GM12878 (cell line): ENCODE results near the gene PRSS57. TPM values are rescaled to one million over a fixed set of nuclear protein-coding genes. Genes with fewer than 3 reads are reported as not detected.

ENCODE experiments used
- CBX5 ChIP-seq: sonication (generic); IDR thresholded peaks from 2 replicates; pipeline ENCODE4 v1.6.1; 2016; ENCODE audit warnings: low read depth, moderate library complexity, mild to moderate bottlenecking, inconsistent platforms
- CREB1 ChIP-seq: IDR thresholded peaks from 2 replicates; pipeline ENCODE4 v1.6.1; 2012; ENCODE audit warnings: low read depth, mild to moderate bottlenecking, inconsistent platforms
- E4F1 ChIP-seq: fragments of 450-650 bp; IDR thresholded peaks from 2 replicates; pipeline ENCODE4 v1.6.1; 2018; ENCODE audit warnings: borderline replicate concordance, mild to moderate bottlenecking; ENCODE audit not compliant: partially characterized antibody
- EED ChIP-seq: sonication (generic); IDR thresholded peaks from 2 replicates; pipeline ENCODE4 v1.6.1; 2016; ENCODE audit warnings: antibody characterized with exemption, low read depth
- HCFC1 ChIP-seq: fragments of 150-350 bp; IDR thresholded peaks from 2 replicates; pipeline ENCODE4 v1.6.1; 2014; ENCODE audit warnings: low read length
- HSF1 ChIP-seq: fragments of 150-350 bp; IDR thresholded peaks from 2 replicates; pipeline ENCODE4 v1.6.1; 2014; ENCODE audit warnings: mild to moderate bottlenecking, low read depth, low read length
- IKZF1 ChIP-seq: fragments of 450-650 bp; conservative IDR thresholded peaks from 2 replicates; pipeline ENCODE4 v1.6.1; 2017; ENCODE audit warnings: antibody characterized with exemption, mild to moderate bottlenecking
- IKZF2 ChIP-seq, 2 experiments: fragments of 450-650 bp; IDR thresholded peaks; 2 replicates each; pipeline ENCODE4 v1.6.1; 2017; ENCODE audit warnings: mild to moderate bottlenecking in 2 of 2, moderate library complexity in 2 of 2
- JUNB ChIP-seq: IDR thresholded peaks from 2 replicates; pipeline ENCODE4 v1.6.1; 2016; ENCODE audit warnings: antibody characterized with exemption, mild to moderate bottlenecking
- NR2C2 ChIP-seq: IDR thresholded peaks from 2 replicates; pipeline ENCODE4 v1.6.1; 2011; ENCODE audit warnings: borderline replicate concordance, low read depth; ENCODE audit not compliant: control insufficient read depth, insufficient read length
- POLR2A ChIP-seq: IDR thresholded peaks from 2 replicates; pipeline ENCODE4 v1.6.1; 2011; ENCODE audit warnings: low read depth, mild to moderate bottlenecking, low read length
- RAD51 ChIP-seq: fragments of 450-650 bp; IDR thresholded peaks from 2 replicates; pipeline ENCODE4 v1.6.1; 2016; ENCODE audit warnings: moderate library complexity, mild to moderate bottlenecking, inconsistent platforms
- RFX5 ChIP-seq: IDR thresholded peaks from 2 replicates; pipeline ENCODE4 v1.6.1; 2011; ENCODE audit warnings: low read depth, low read length, improper control_type of control experiment
- RUNX3 ChIP-seq: IDR thresholded peaks from 2 replicates; pipeline ENCODE4 v1.6.1; 2012; ENCODE audit warnings: low read length, inconsistent platforms
- SIN3A ChIP-seq: IDR thresholded peaks from 2 replicates; pipeline ENCODE4 v1.6.1; 2012; ENCODE audit warnings: low read depth, low read length, improper control_type of control experiment
- SMC3 ChIP-seq: IDR thresholded peaks from 2 replicates; pipeline ENCODE4 v1.6.1; 2011; ENCODE audit warnings: low read length, improper control_type of control experiment, borderline replicate concordance
- SPI1 ChIP-seq: IDR thresholded peaks from 2 replicates; pipeline ENCODE4 v1.6.1; 2011; ENCODE audit warnings: low read depth, mild to moderate bottlenecking, low read length, moderate library complexity, borderline replicate concordance; ENCODE audit not compliant: insufficient read depth
- USF2 ChIP-seq: IDR thresholded peaks from 2 replicates; pipeline ENCODE4 v1.6.1; 2011; ENCODE audit warnings: low read depth, low read length, improper control_type of control experiment, borderline replicate concordance
- ZNF24 ChIP-seq: fragments of 450-650 bp; IDR thresholded peaks from 2 replicates; pipeline ENCODE4 v1.6.1; 2017; ENCODE audit warnings: antibody characterized with exemption, mild to moderate bottlenecking
- polyA plus RNA-seq, 11 experiments: library from polyadenylated mRNA; depleted of rRNA in 4 of 11; unstranded in 6 of 11; stranded (reverse) in 5 of 11; fragments of >200 nt; fragmentation: Nextera tagmentation in 4 of 11; fragmentation: Illumina TruSeq in 1 of 11; extraction: Ambion mirVana in 4 of 11; extraction: Trizol in 1 of 11; gene quantifications; 1 replicate in 1 of 11; 2 replicates in 10 of 11; pipeline versions ENCODE4 v1.2.1 to v1.2.3, GENCODE V29; 2011 to 2016; ENCODE audit warnings: inconsistent platforms in 2 of 11, missing spikeins in 2 of 11, low read depth in 1 of 11
- total RNA-seq, 4 experiments: library from RNA; depleted of rRNA in 3 of 4; stranded (reverse); fragments of >200 nt in 3 of 4; fragmentation: Illumina TruSeq in 1 of 4; extraction: Trizol in 1 of 4; gene quantifications; 2 replicates each; pipeline versions ENCODE4 v1.2.1 to v1.2.3, GENCODE V29; 2013 to 2021
- TF ChIP-seq, protein P1 (sequence below): fragments of 450-650 bp; conservative IDR thresholded peaks from 2 replicates; pipeline ENCODE4 v1.6.1; 2017; ENCODE audit warnings: mild to moderate bottlenecking, moderate library complexity
- TF ChIP-seq, protein P2 (sequence below): IDR thresholded peaks from 2 replicates; pipeline ENCODE4 v1.6.1; 2011; ENCODE audit warnings: low read depth, mild to moderate bottlenecking, low read length, moderate library complexity, borderline replicate concordance; ENCODE audit errors: extremely low read depth

PRSS57 gene
- total and polyA plus RNA-seq, 10 of the 15 experiments (the other 5 are each of a cell fraction or from before 2014, with no cell fraction given) = not detected

- TF ChIP-seq ZNF24 = no peak
- peak; percentile 95 for TF ChIP-seq RFX5
- TF ChIP-seq SPI1 = no peak
- no peak for TF ChIP-seq NR2C2
- no peak for TF ChIP-seq CBX5
- TF ChIP-seq, protein P1, sequence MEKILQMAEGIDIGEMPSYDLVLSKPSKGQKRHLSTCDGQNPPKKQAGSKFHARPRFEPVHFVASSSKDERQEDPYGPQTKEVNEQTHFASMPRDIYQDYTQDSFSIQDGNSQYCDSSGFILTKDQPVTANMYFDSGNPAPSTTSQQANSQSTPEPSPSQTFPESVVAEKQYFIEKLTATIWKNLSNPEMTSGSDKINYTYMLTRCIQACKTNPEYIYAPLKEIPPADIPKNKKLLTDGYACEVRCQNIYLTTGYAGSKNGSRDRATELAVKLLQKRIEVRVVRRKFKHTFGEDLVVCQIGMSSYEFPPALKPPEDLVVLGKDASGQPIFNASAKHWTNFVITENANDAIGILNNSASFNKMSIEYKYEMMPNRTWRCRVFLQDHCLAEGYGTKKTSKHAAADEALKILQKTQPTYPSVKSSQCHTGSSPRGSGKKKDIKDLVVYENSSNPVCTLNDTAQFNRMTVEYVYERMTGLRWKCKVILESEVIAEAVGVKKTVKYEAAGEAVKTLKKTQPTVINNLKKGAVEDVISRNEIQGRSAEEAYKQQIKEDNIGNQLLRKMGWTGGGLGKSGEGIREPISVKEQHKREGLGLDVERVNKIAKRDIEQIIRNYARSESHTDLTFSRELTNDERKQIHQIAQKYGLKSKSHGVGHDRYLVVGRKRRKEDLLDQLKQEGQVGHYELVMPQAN = no peak
- TF ChIP-seq POLR2A = no peak
- no peak for TF ChIP-seq SIN3A
- TF ChIP-seq E4F1 = no peak
- no peak for TF ChIP-seq RUNX3
- no peak for TF ChIP-seq USF2
- no peak for TF ChIP-seq SMC3
- no peak for TF ChIP-seq JUNB
- peak; percentile 73 for TF ChIP-seq CREB1
- TF ChIP-seq, protein P2, sequence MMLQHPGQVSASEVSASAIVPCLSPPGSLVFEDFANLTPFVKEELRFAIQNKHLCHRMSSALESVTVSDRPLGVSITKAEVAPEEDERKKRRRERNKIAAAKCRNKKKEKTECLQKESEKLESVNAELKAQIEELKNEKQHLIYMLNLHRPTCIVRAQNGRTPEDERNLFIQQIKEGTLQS = no peak
- TF ChIP-seq HCFC1 = no peak
- TF ChIP-seq HSF1 = no peak
- 0 out of 2 replicates have a peak, but pooled peaks have one; percentile 24 for TF ChIP-seq IKZF1
- no peak for TF ChIP-seq IKZF2 (IDR thresholded peaks at IDR 0.05)
- no peak for TF ChIP-seq RAD51
- TF ChIP-seq EED = no peak
Observed at GRCh38 chr19:722553-723101, 27.4 kb upstream of the PRSS57 start (continued).
